HK-2 (cell line): Measurements from ENCODE around the gene ADAT1.
A peak's percentile ranks its signal among the peaks of the same experiment; 100 is the strongest.
"Not testable (repeated sequence)": the region's sequence is repeated elsewhere in the genome, so short reads cannot be mapped to it uniquely, and the experiment has no call there.

Source experiments
- DNase-seq: peaks from one replicate; pipeline ENCODE4 v3.0.0-alpha.2; 2018; ENCODE audit not compliant: unreplicated experiment

ADAT1 gene

GRCh38 chr16:75620326-75621169 lies 2.5 kb downstream of the ADAT1 start:
- DNase-seq, result no peak

GRCh38 chr16:75618780-75619179 lies 4.3 kb downstream of the ADAT1 start:
- DNase-seq, result no peak

GRCh38 chr16:75617121-75617520 lies 6.0 kb downstream of the ADAT1 start:
- no peak for DNase-seq

- DNase-seq, result no peak
Measured at GRCh38 chr16:75616521-75617010, 6.5 kb downstream of the ADAT1 start.

- no peak for DNase-seq
Measured at GRCh38 chr16:75615619-75616018, 7.5 kb downstream of the ADAT1 start.

- DNase-seq, result no peak
Measured at GRCh38 chr16:75614066-75614897, 8.8 kb downstream of the ADAT1 start.

- DNase-seq, result no peak
Measured at GRCh38 chr16:75606507-75606906, 16.6 kb downstream of the ADAT1 start.

- DNase-seq, result no peak
Measured at GRCh38 chr16:75603241-75603640, 19.8 kb downstream of the ADAT1 start.

- no peak for DNase-seq
Measured at GRCh38 chr16:75599452-75600277, 23.4 kb downstream of the ADAT1 start.

- peak; percentile 7 for DNase-seq
Measured at GRCh38 chr16:75593825-75594820, 29.0 kb downstream of the ADAT1 start.

GRCh38 chr16:75593308-75593707 lies 29.8 kb downstream of the ADAT1 start:
- no peak for DNase-seq

- not testable (repeated sequence) for DNase-seq
Measured at GRCh38 chr16:75591927-75592326, 31.2 kb downstream of the ADAT1 start.

GRCh38 chr16:75590920-75591843 lies 31.9 kb downstream of the ADAT1 start:
- no peak for DNase-seq

- DNase-seq, result no peak
Measured at GRCh38 chr16:75589306-75589705, 33.8 kb downstream of the ADAT1 start.

GRCh38 chr16:75588716-75589115 lies 34.4 kb downstream of the ADAT1 start:
- DNase-seq, result no peak

- DNase-seq, result no peak
Measured at GRCh38 chr16:75584108-75584507, 39.0 kb downstream of the ADAT1 start.

- DNase-seq, result no peak
Measured at GRCh38 chr16:75579281-75579834, 43.7 kb downstream of the ADAT1 start.

GRCh38 chr16:75578725-75579124 lies 44.4 kb downstream of the ADAT1 start:
- DNase-seq, result no peak

GRCh38 chr16:75578212-75578611 lies 44.9 kb downstream of the ADAT1 start:
- DNase-seq, result no peak
